IMR-90 (cell line): Measurements from ENCODE around the gene STPG1. TPM values are rescaled to one million over a fixed set of nuclear protein-coding genes. Genes with fewer than 3 reads are reported as not detected.

Source experiments
- ATAC-seq: fragments of 200-7000 bp; cut with Tn5 transposase; 2 replicates; pipeline ENCODE4 v1.9.1; 2020; ENCODE audit warnings: low read depth, mild to moderate bottlenecking, moderate library complexity
- BruUV-seq: library from RNA; stranded (reverse); fragments of 400-500 nt; replicated peaks from 2 replicates; lab custom pipeline; 2021; lab: Mats Ljungman, UMichigan
- CTCF ChIA-PET: fragments of 300-600 bp; formaldehyde crosslinking; extraction: SDS; loops from one replicate; lab custom pipeline; 2021; ENCODE audit warnings: antibody characterized with exemption; lab: Yijun Ruan, JAX
- POLR2A ChIA-PET: fragments of 300-600 bp; sonication (Branson Sonifier 250); formaldehyde crosslinking; loops from one replicate; lab custom pipeline; 2022; ENCODE audit warnings: antibody characterized with exemption; ENCODE audit not compliant: unreplicated experiment; lab: Charles Lee
- DNase-seq: peaks from one replicate; pipeline ENCODE4 v3.0.0; 2013
- H2AFZ ChIP-seq: replicated peaks from 2 replicates; pipeline ENCODE3; 2013; ENCODE audit warnings: low read length, mild to moderate bottlenecking; ENCODE audit not compliant: poor library complexity
- H2AK5ac ChIP-seq: 2 replicates; pipeline ENCODE4 v1.6.1; 2013; ENCODE audit warnings: low read depth, low read length, inconsistent platforms
- H2AK9ac ChIP-seq: replicated peaks from 2 replicates; pipeline ENCODE3; 2013; ENCODE audit warnings: mild to moderate bottlenecking, low read depth, low read length, moderate library complexity; ENCODE audit not compliant: poor library complexity
- H2BK120ac ChIP-seq: 2 replicates; pipeline ENCODE4 v1.6.1; 2013; ENCODE audit warnings: low read depth, low read length, inconsistent platforms
- H2BK15ac ChIP-seq: 3 replicates; pipeline ENCODE4 v1.6.1; 2013; ENCODE audit warnings: low read depth, low read length, inconsistent platforms
- H2BK20ac ChIP-seq: 2 replicates; pipeline ENCODE4 v1.6.1; 2013; ENCODE audit warnings: low read depth, mild to moderate bottlenecking, inconsistent platforms, low read length, moderate library complexity
- H2BK5ac ChIP-seq: 2 replicates; pipeline ENCODE4 v1.6.1; 2013; ENCODE audit warnings: mild to moderate bottlenecking, low read depth, low read length, inconsistent platforms; ENCODE audit not compliant: poor library complexity, severe bottlenecking
- H3K14ac ChIP-seq: replicated peaks from 2 replicates; pipeline ENCODE4 v1.6.1; 2013; ENCODE audit warnings: low read depth, low read length, inconsistent platforms
- H3K18ac ChIP-seq: 2 replicates; pipeline ENCODE4 v1.6.1; 2013; ENCODE audit warnings: low read depth, low read length, control low read depth
- H3K23ac ChIP-seq: 2 replicates; pipeline ENCODE4 v1.6.1; 2013; ENCODE audit warnings: low read depth, low read length, inconsistent platforms
- H3K27ac ChIP-seq: 2 replicates; pipeline ENCODE4 v1.5.1; 2013; ENCODE audit warnings: mild to moderate bottlenecking, control low read depth, low read length; ENCODE audit not compliant: insufficient read depth
- H3K27me3 ChIP-seq: 2 replicates; pipeline ENCODE4 v1.6.1; 2013; ENCODE audit warnings: low read length; ENCODE audit not compliant: control insufficient read depth, insufficient read depth
- H3K36me3 ChIP-seq: 2 replicates; pipeline ENCODE4 v1.6.1; 2013; ENCODE audit warnings: low read length, mixed read lengths; ENCODE audit not compliant: control insufficient read depth, insufficient read depth
- H3K4ac ChIP-seq: 2 replicates; pipeline ENCODE4 v1.6.1; 2013; ENCODE audit warnings: low read depth, low read length, inconsistent platforms
- H3K4me1 ChIP-seq: 2 replicates; pipeline ENCODE4 v1.6.1; 2013; ENCODE audit warnings: low read length, mixed read lengths; ENCODE audit not compliant: control insufficient read depth, insufficient read depth
- H3K4me2 ChIP-seq: 2 replicates; pipeline ENCODE4 v1.6.1; 2013; ENCODE audit warnings: low read depth, mild to moderate bottlenecking, control low read depth, low read length, moderate library complexity
- H3K4me3 ChIP-seq: 2 replicates; pipeline ENCODE4 v1.5.1; 2013; ENCODE audit warnings: low read depth, mild to moderate bottlenecking, control low read depth, low read length, moderate library complexity; ENCODE audit not compliant: insufficient read depth
- H3K56ac ChIP-seq: 2 replicates; pipeline ENCODE4 v1.6.1; 2013; ENCODE audit warnings: low read length, inconsistent platforms; ENCODE audit not compliant: insufficient read depth; ENCODE audit errors: extremely low read depth
- H3K79me1 ChIP-seq, 2 experiments: 2 replicates each; pipeline ENCODE4 v1.6.1; 2013; ENCODE audit warnings: low read length in 2 of 2, inconsistent platforms in 1 of 2, low read depth in 1 of 2
- H3K9ac ChIP-seq: 2 replicates; pipeline ENCODE4 v1.6.1; 2013; ENCODE audit warnings: low read depth, low read length, control low read depth
- H3K9me1 ChIP-seq: 2 replicates; pipeline ENCODE4 v1.6.1; 2013; ENCODE audit warnings: low read length, inconsistent platforms; ENCODE audit not compliant: insufficient read depth
- H3K9me3 ChIP-seq: 2 replicates; pipeline ENCODE4 v1.6.1; 2013; ENCODE audit warnings: low read length; ENCODE audit not compliant: control insufficient read depth, insufficient read depth
- H4K20me1 ChIP-seq: 2 replicates; pipeline ENCODE4 v1.6.1; 2013; ENCODE audit warnings: low read length, inconsistent platforms; ENCODE audit not compliant: insufficient read depth
- H4K5ac ChIP-seq: 2 replicates; pipeline ENCODE4 v1.6.1; 2013; ENCODE audit warnings: mild to moderate bottlenecking, low read depth, low read length, control low read depth
- H4K8ac ChIP-seq, 2 experiments: 2 replicates each; pipeline ENCODE4 v1.6.1; 2013; ENCODE audit warnings: low read depth in 2 of 2, low read length in 2 of 2, control low read depth in 1 of 2, inconsistent platforms in 1 of 2
- H4K91ac ChIP-seq: 2 replicates; pipeline ENCODE4 v1.6.1; 2013; ENCODE audit warnings: low read depth, low read length, inconsistent platforms; ENCODE audit not compliant: insufficient read depth
- BHLHE40 ChIP-seq: fragments of 150-350 bp; IDR thresholded peaks from 2 replicates; pipeline ENCODE4 v1.6.1; 2016; ENCODE audit warnings: mild to moderate bottlenecking, low read depth, low read length
- CHD1 ChIP-seq: IDR thresholded peaks from 2 replicates; pipeline ENCODE4 v1.6.1; 2012; ENCODE audit warnings: low read depth, low read length, improper control_type of control experiment
- FOS ChIP-seq: fragments of 150-350 bp; IDR thresholded peaks from 2 replicates; pipeline ENCODE4 v1.6.1; 2016; ENCODE audit warnings: low read depth, low read length
- MAFK ChIP-seq: IDR thresholded peaks from 2 replicates; pipeline ENCODE4 v1.6.1; 2012; ENCODE audit warnings: low read depth, low read length, improper control_type of control experiment
- MAZ ChIP-seq: IDR thresholded peaks from 2 replicates; pipeline ENCODE4 v1.6.1; 2012; ENCODE audit warnings: low read depth, mild to moderate bottlenecking, low read length, improper control_type of control experiment, moderate library complexity, borderline replicate concordance
- NFE2L2 ChIP-seq: fragments of 150-350 bp; IDR thresholded peaks from 2 replicates; pipeline ENCODE4 v1.6.1; 2016; ENCODE audit warnings: low read depth, mild to moderate bottlenecking, low read length
- RCOR1 ChIP-seq: IDR thresholded peaks from 2 replicates; pipeline ENCODE4 v1.6.1; 2012; ENCODE audit warnings: mild to moderate bottlenecking, low read length, improper control_type of control experiment; ENCODE audit not compliant: insufficient replicate concordance
- SMC3 ChIP-seq: fragments of 150-350 bp; IDR thresholded peaks from 2 replicates; pipeline ENCODE4 v1.6.1; 2016; ENCODE audit warnings: low read depth, mild to moderate bottlenecking, antibody characterized with exemption, low read length, moderate library complexity
- USF2 ChIP-seq: fragments of 150-350 bp; IDR thresholded peaks from 2 replicates; pipeline ENCODE4 v1.6.1; 2017; ENCODE audit warnings: mild to moderate bottlenecking, antibody characterized with exemption, low read length, low read depth
- WGBS, 2 experiments: methylation state at CpG; one replicate each; pipeline versions ENCODE4 v1.1.5 to v1.1.7; 2013; ENCODE audit warnings: missing lambda C conversion rate in 2 of 2; ENCODE audit not compliant: insufficient read length in 1 of 2; ENCODE audit errors: extremely low coverage in 2 of 2; 5-methylcytosine and 5-hydroxymethylcytosine counted together
- dilution Hi-C: fragments of 300-500 bp; cut with HindIII; formaldehyde crosslinking; loops from one replicate; pipeline ENCODE4 v1.14.3; 2018; ENCODE audit warnings: low sequenced_read_pairs; ENCODE audit not compliant: unreplicated experiment
- in situ Hi-C: fragments of 300-500 bp; cut with MboI; formaldehyde crosslinking; loops from 3 replicates; pipeline ENCODE4 v1.14.3; 2019; ENCODE audit warnings: low sequenced_read_pairs, inconsistent platforms, mixed read lengths
- intact Hi-C: fragments of 100-400 bp; cut with micrococcal nuclease; formaldehyde crosslinking; loops from 2 replicates; pipeline ENCODE4 v1.10.0; 2022
- polyA plus RNA-seq, 3 experiments: library from polyadenylated mRNA; depleted of rRNA; stranded (reverse); fragments of >200 nt; gene quantifications; 2 replicates each; pipeline ENCODE4 v1.2.3, GENCODE V29; 2012; ENCODE audit warnings: low replicate concordance in 1 of 3
- total RNA-seq: library from RNA; depleted of rRNA; stranded (reverse); fragments of >200 nt; gene quantifications from 2 replicates; pipeline ENCODE4 v1.2.3, GENCODE V29; 2012

The STPG1 gene
- total and polyA plus RNA-seq, 2 of the 4 experiments (the other 2 are of a cell fraction), result 3.0 to 6.5 TPM

GRCh38 chr1:24437631-24438396 lies 24.2 kb upstream of the STPG1 start:
- peak overlapping the region; percentile 26 for H2AK9ac ChIP-seq
- H3K23ac ChIP-seq, result no peak overlapping the region
- in situ Hi-C loops (no loop called here), dilution Hi-C loops (no loop called here), intact Hi-C loops (no loop called here)
- H3K56ac ChIP-seq, result no peak overlapping the region
- peak; percentile 31 for DNase-seq
- H3K9me1 ChIP-seq, result peaks cover 3% of the 10 kb centered on the region; the same call in 1 of the 2 replicates
- no peak overlapping the region for H2AFZ ChIP-seq
- POLR2A ChIA-PET, result no interaction called here
- no peak overlapping the region for H3K9ac ChIP-seq
- H3K4me3 ChIP-seq, result no peak overlapping the region
- no TSS peak for BruUV-seq
- H3K27me3 ChIP-seq, result no peaks in the 10 kb centered on the region
- H2BK5ac ChIP-seq, result no peak overlapping the region
- 100% methylated on average over 2 of the region's 9 CpGs; no CpG with 5 or more reads in 1 of the 2 experiments for WGBS, 2 experiments
- no peak overlapping the region for H4K91ac ChIP-seq
- H2AK5ac ChIP-seq, result 0 out of 2 replicates have a peak overlapping the region, but pooled peaks have one; percentile 5
- H2BK15ac ChIP-seq, result no peak overlapping the region
- no peak overlapping the region for H2BK20ac ChIP-seq
- no peak for TF ChIP-seq NFE2L2
- TF ChIP-seq MAFK, result no peak
- no peak for TF ChIP-seq RCOR1
- TF ChIP-seq CHD1, result no peak
- no peak for TF ChIP-seq USF2
- no peak for TF ChIP-seq FOS
- no peak for TF ChIP-seq MAZ
- no peak for TF ChIP-seq BHLHE40
- no peak for TF ChIP-seq SMC3
- no peak overlapping the region for H4K8ac ChIP-seq
- no peak overlapping the region for H3K27ac ChIP-seq
- H4K20me1 ChIP-seq, result no peaks in the 10 kb centered on the region; the same call in 1 of the 2 replicates
- no peak overlapping the region for H2BK120ac ChIP-seq
- H3K36me3 ChIP-seq, result peaks cover 12% of the 10 kb centered on the region
- H3K4ac ChIP-seq, result no peak overlapping the region
- H4K5ac ChIP-seq, result no peak overlapping the region
- peaks cover 5% of the 10 kb centered on the region for H3K4me1 ChIP-seq
- peaks cover 11 to 24% of the 10 kb centered on the region in 2 experiments; a peak in 3 of 4 replicates for H3K79me1 ChIP-seq
- CTCF ChIA-PET, result no interaction called here
- no peak overlapping the region for H3K14ac ChIP-seq
- H3K9me3 ChIP-seq, result no peaks in the 10 kb centered on the region
- no peak overlapping the region for H3K4me2 ChIP-seq
- no peak overlapping the region for H3K18ac ChIP-seq
- ATAC-seq, result no peak; the same call in 1 of the 2 replicates
